GM23338 (cell line): Measurements from ENCODE around the gene COBL. TPM values are rescaled to one million over a fixed set of nuclear protein-coding genes. Genes with fewer than 3 reads are reported as not detected.
A peak's percentile ranks its signal among the peaks of the same experiment; 100 is the strongest.

Experiments
- ATAC-seq: fragments of 200-7000 bp; cut with Tn5 transposase; 3 replicates; pipeline ENCODE4 v1.9.1; 2020
- DNase-seq: peaks from one replicate; pipeline ENCODE4 v3.0.0-alpha.2; 2015; ENCODE audit warnings: low spot score
- H2AFZ ChIP-seq: fragments of 200-600 bp; sonication (generic); 2 replicates; pipeline ENCODE4 v1.8.0; 2016; ENCODE audit warnings: antibody characterized with exemption, mild to moderate bottlenecking, moderate library complexity
- H3F3A ChIP-seq: fragments of 200-600 bp; sonication (generic); replicated peaks from 2 replicates; pipeline ENCODE4 v1.8.0; 2017; ENCODE audit warnings: antibody characterized with exemption, mixed run types, low read depth
- H3K27ac ChIP-seq: fragments of 200-600 bp; sonication (generic); 2 replicates; pipeline ENCODE4 v1.6.1; 2016; ENCODE audit warnings: low read depth
- H3K27me3 ChIP-seq: fragments of 200-600 bp; sonication (generic); 2 replicates; pipeline ENCODE4 v1.8.0; 2016; ENCODE audit warnings: mild to moderate bottlenecking, mixed run types, moderate library complexity; ENCODE audit not compliant: insufficient read depth
- H3K36me3 ChIP-seq: fragments of 200-600 bp; sonication (generic); 2 replicates; pipeline ENCODE4 v1.8.0; 2016; ENCODE audit warnings: mild to moderate bottlenecking; ENCODE audit not compliant: insufficient read depth
- H3K4me1 ChIP-seq: fragments of 200-600 bp; sonication (generic); 2 replicates; pipeline ENCODE4 v1.8.0; 2016; ENCODE audit warnings: mild to moderate bottlenecking, moderate library complexity; ENCODE audit not compliant: insufficient read depth
- H3K4me2 ChIP-seq: fragments of 200-600 bp; sonication (generic); 2 replicates; pipeline ENCODE4 v1.7.1; 2017; ENCODE audit warnings: mixed run types
- H3K4me3 ChIP-seq: fragments of 200-600 bp; sonication (generic); 2 replicates; pipeline ENCODE4 v1.6.1; 2016; ENCODE audit warnings: mixed run types
- H3K79me2 ChIP-seq: fragments of 200-600 bp; sonication (generic); replicated peaks from 2 replicates; pipeline ENCODE4 v1.8.0; 2017; ENCODE audit warnings: mild to moderate bottlenecking; ENCODE audit not compliant: insufficient read depth
- H3K9me2 ChIP-seq: fragments of 200-600 bp; sonication (generic); 2 replicates; pipeline ENCODE4 v1.8.0; 2017; ENCODE audit not compliant: insufficient read depth
- H4K20me1 ChIP-seq: fragments of 200-600 bp; sonication (generic); replicated peaks from 2 replicates; pipeline ENCODE4 v1.8.0; 2017; ENCODE audit warnings: mild to moderate bottlenecking; ENCODE audit not compliant: insufficient read depth
- H3K27ac Mint-ChIP-seq: 2 replicates; pipeline ENCODE4 v1.8.0; 2020; ENCODE audit warnings: inconsistent platforms, mild to moderate bottlenecking, moderate library complexity, mixed read lengths
- H3K27me3 Mint-ChIP-seq: 3 replicates; pipeline ENCODE4 v1.8.0; 2022; ENCODE audit warnings: low read depth, mild to moderate bottlenecking, moderate library complexity, mixed read lengths, inconsistent platforms; ENCODE audit not compliant: insufficient read depth, poor library complexity
- H3K36me3 Mint-ChIP-seq: 3 replicates; pipeline ENCODE4 v1.8.0; 2021; ENCODE audit warnings: low read depth, mild to moderate bottlenecking, inconsistent platforms, moderate library complexity, mixed read lengths
- H3K4me1 Mint-ChIP-seq: 3 replicates; pipeline ENCODE4 v1.8.0; 2020; ENCODE audit warnings: mild to moderate bottlenecking, inconsistent platforms, mixed read lengths
- H3K4me3 Mint-ChIP-seq: 3 replicates; pipeline ENCODE4 v1.8.0; 2021; ENCODE audit warnings: moderate library complexity, mild to moderate bottlenecking, inconsistent platforms, mixed read lengths
- H3K9me3 Mint-ChIP-seq: 3 replicates; pipeline ENCODE4 v1.8.0; 2020; ENCODE audit warnings: moderate library complexity, mild to moderate bottlenecking, inconsistent platforms, mixed read lengths
- STAT1 ChIP-seq: IDR thresholded peaks from one replicate; pipeline ENCODE4 v1.6.1; 2016; ENCODE audit warnings: antibody characterized with exemption; ENCODE audit not compliant: unreplicated experiment
- ZNF114 ChIP-seq: fragments of 250-450 bp; sonication (Bioruptor Pico); IDR thresholded peaks from 2 replicates; pipeline ENCODE4 v1.5.0; 2020; ENCODE audit warnings: mild to moderate bottlenecking, moderate library complexity
- ZNF331 ChIP-seq: fragments of 250-450 bp; sonication (Bioruptor Pico); IDR thresholded peaks from 2 replicates; pipeline ENCODE4 v1.5.0; 2020; ENCODE audit warnings: low read depth, mild to moderate bottlenecking, moderate library complexity
- polyA plus RNA-seq: library from polyadenylated mRNA; unstranded; fragments of >200 nt; fragmentation: Nextera tagmentation; extraction: Ambion mirVana; gene quantifications from 2 replicates; pipeline ENCODE4 v1.2.1, GENCODE V29; 2016
- total RNA-seq: library from RNA; depleted of rRNA; stranded (reverse); fragments of >200 nt; shearing (Covaris generic); gene quantifications from 2 replicates; pipeline ENCODE4 v1.2.3, GENCODE V29; 2014
- TF ChIP-seq, protein P1 (sequence below): fragments of 250-450 bp; sonication (Bioruptor Pico); IDR thresholded peaks from 2 replicates; pipeline ENCODE4 v1.5.0; 2020; ENCODE audit warnings: mild to moderate bottlenecking, moderate library complexity
- TF ChIP-seq, protein P2 (sequence below): IDR thresholded peaks from one replicate; pipeline ENCODE4 v1.6.1; 2018; ENCODE audit warnings: antibody characterized with exemption; ENCODE audit not compliant: unreplicated experiment

The COBL gene
- total and polyA plus RNA-seq, 2 experiments from 2014 or later, result 18.3 to 51.9 TPM

DNA sequence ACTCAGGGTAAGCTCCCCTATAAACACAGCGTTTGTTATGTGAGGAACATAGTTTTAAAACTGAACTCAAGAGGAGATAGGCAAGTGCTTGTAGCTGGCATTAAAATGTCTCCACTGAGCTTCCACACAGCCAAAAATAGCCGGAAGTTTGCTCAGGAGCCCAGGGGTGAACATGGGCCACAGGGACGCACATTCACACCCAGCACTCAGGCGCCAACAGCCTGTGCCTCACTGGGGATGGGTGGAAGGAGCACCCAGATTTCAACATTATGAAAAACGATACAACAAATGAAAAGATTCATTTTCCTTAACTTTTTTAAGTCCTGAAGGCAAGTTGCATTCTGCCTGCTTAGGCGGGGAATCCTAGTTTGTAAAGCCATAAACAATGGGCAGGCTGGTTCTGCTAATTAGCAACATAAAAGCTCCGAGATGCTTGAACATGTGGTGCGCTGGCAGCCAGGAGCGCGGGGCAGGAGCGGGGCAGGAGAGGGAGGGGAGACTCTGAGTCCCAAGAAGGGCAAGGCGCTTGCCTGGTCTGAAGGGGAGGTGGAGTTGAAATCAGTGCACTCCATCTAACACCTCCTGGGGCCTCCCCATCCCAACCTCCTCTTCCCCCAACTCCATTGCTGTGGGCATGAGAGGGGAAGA, 235.9 kb downstream of the COBL start:
- Histone ChIP-seq H3K79me2 (no peaks in the 10 kb centered on the region), H3K9me2 (no peaks in the 10 kb centered on the region; the same call in 1 of the 2 replicates), H3K4me1 (peaks cover 30% of the 10 kb centered on the region), H3F3A (peaks cover 5% of the 10 kb centered on the region; the same call in 1 of the 2 replicates), H2AFZ (no peak overlapping the region), H3K4me3 (peak overlapping the region; percentile 32), H4K20me1 (no peaks in the 10 kb centered on the region), H3K27ac (peak overlapping the region; percentile 94), H3K4me2 (peak overlapping the region; percentile 55), H3K27me3 (no peaks in the 10 kb centered on the region), H3K36me3 (no peaks in the 10 kb centered on the region)
- Mint-ChIP-seq H3K4me1 (peaks cover 53% of the 10 kb centered on the region), H3K36me3 (peaks cover 29% of the 10 kb centered on the region), H3K4me3 (peak overlapping the region; percentile 42), H3K27me3 (peaks cover 3% of the 10 kb centered on the region), H3K9me3 (no peaks in the 10 kb centered on the region), H3K27ac (peak overlapping the region; percentile 90)
- peak; percentile 96 for DNase-seq
- ATAC-seq, result peak; percentile 97
- TF ChIP-seq, protein P1, sequence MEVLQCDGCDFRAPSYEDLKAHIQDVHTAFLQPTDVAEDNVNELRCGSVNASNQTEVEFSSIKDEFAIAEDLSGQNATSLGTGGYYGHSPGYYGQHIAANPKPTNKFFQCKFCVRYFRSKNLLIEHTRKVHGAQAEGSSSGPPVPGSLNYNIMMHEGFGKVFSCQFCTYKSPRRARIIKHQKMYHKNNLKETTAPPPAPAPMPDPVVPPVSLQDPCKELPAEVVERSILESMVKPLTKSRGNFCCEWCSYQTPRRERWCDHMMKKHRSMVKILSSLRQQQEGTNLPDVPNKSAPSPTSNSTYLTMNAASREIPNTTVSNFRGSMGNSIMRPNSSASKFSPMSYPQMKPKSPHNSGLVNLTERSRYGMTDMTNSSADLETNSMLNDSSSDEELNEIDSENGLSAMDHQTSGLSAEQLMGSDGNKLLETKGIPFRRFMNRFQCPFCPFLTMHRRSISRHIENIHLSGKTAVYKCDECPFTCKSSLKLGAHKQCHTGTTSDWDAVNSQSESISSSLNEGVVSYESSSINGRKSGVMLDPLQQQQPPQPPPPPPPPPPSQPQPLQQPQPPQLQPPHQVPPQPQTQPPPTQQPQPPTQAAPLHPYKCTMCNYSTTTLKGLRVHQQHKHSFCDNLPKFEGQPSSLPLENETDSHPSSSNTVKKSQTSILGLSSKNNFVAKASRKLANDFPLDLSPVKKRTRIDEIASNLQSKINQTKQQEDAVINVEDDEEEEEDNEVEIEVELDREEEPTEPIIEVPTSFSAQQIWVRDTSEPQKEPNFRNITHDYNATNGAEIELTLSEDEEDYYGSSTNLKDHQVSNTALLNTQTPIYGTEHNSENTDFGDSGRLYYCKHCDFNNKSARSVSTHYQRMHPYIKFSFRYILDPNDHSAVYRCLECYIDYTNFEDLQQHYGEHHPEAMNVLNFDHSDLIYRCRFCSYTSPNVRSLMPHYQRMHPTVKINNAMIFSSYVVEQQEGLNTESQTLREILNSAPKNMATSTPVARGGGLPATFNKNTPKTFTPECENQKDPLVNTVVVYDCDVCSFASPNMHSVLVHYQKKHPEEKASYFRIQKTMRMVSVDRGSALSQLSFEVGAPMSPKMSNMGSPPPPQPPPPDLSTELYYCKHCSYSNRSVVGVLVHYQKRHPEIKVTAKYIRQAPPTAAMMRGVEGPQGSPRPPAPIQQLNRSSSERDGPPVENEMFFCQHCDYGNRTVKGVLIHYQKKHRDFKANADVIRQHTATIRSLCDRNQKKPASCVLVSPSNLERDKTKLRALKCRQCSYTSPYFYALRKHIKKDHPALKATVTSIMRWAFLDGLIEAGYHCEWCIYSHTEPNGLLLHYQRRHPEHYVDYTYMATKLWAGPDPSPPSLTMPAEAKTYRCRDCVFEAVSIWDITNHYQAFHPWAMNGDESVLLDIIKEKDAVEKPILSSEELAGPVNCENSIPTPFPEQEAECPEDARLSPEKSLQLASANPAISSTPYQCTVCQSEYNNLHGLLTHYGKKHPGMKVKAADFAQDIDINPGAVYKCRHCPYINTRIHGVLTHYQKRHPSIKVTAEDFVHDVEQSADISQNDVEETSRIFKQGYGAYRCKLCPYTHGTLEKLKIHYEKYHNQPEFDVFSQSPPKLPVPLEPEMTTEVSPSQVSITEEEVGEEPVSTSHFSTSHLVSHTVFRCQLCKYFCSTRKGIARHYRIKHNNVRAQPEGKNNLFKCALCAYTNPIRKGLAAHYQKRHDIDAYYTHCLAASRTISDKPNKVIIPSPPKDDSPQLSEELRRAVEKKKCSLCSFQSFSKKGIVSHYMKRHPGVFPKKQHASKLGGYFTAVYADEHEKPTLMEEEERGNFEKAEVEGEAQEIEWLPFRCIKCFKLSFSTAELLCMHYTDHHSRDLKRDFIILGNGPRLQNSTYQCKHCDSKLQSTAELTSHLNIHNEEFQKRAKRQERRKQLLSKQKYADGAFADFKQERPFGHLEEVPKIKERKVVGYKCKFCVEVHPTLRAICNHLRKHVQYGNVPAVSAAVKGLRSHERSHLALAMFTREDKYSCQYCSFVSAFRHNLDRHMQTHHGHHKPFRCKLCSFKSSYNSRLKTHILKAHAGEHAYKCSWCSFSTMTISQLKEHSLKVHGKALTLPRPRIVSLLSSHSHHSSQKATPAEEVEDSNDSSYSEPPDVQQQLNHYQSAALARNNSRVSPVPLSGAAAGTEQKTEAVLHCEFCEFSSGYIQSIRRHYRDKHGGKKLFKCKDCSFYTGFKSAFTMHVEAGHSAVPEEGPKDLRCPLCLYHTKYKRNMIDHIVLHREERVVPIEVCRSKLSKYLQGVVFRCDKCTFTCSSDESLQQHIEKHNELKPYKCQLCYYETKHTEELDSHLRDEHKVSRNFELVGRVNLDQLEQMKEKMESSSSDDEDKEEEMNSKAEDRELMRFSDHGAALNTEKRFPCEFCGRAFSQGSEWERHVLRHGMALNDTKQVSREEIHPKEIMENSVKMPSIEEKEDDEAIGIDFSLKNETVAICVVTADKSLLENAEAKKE (CRISPR knock-in tag), result peak; percentile 35; the same call in 1 of the 2 replicates
- TF ChIP-seq STAT1 (no peak), ZNF114 (CRISPR knock-in tag) (no peak), ZNF331 (CRISPR knock-in tag) (no peak)
- TF ChIP-seq, protein P2, sequence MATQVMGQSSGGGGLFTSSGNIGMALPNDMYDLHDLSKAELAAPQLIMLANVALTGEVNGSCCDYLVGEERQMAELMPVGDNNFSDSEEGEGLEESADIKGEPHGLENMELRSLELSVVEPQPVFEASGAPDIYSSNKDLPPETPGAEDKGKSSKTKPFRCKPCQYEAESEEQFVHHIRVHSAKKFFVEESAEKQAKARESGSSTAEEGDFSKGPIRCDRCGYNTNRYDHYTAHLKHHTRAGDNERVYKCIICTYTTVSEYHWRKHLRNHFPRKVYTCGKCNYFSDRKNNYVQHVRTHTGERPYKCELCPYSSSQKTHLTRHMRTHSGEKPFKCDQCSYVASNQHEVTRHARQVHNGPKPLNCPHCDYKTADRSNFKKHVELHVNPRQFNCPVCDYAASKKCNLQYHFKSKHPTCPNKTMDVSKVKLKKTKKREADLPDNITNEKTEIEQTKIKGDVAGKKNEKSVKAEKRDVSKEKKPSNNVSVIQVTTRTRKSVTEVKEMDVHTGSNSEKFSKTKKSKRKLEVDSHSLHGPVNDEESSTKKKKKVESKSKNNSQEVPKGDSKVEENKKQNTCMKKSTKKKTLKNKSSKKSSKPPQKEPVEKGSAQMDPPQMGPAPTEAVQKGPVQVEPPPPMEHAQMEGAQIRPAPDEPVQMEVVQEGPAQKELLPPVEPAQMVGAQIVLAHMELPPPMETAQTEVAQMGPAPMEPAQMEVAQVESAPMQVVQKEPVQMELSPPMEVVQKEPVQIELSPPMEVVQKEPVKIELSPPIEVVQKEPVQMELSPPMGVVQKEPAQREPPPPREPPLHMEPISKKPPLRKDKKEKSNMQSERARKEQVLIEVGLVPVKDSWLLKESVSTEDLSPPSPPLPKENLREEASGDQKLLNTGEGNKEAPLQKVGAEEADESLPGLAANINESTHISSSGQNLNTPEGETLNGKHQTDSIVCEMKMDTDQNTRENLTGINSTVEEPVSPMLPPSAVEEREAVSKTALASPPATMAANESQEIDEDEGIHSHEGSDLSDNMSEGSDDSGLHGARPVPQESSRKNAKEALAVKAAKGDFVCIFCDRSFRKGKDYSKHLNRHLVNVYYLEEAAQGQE, result no peak
